Parathyroid adenoma (tissue), 2 donors: ENCODE measurements around the gene ZNF609.
A peak's percentile ranks its signal among the peaks of the same experiment; 100 is the strongest.

Source experiments
- H2AFZ ChIP-seq: fragments of 300-600 bp; sonication (generic); one replicate; pipeline ENCODE4 v1.7.0; 2017; ENCODE audit warnings: antibody characterized with exemption, mild to moderate bottlenecking
- H3K27ac ChIP-seq: fragments of 300-600 bp; sonication (generic); one replicate; pipeline ENCODE4 v1.7.0; 2017
- H3K27me3 ChIP-seq: fragments of 300-600 bp; sonication (generic); one replicate; pipeline ENCODE4 v1.7.0; 2017; ENCODE audit warnings: low read length; ENCODE audit not compliant: control insufficient read depth, insufficient read depth
- H3K36me3 ChIP-seq: fragments of 300-600 bp; sonication (generic); one replicate; pipeline ENCODE4 v1.7.0; 2017; ENCODE audit warnings: low read length; ENCODE audit not compliant: control insufficient read depth, insufficient read depth
- H3K4me1 ChIP-seq: fragments of 300-600 bp; sonication (generic); one replicate; pipeline ENCODE4 v1.7.0; 2017; ENCODE audit warnings: control low read depth
- H3K4me2 ChIP-seq: fragments of 300-600 bp; sonication (generic); one replicate; pipeline ENCODE4 v1.7.0; 2017; ENCODE audit warnings: low read length
- H3K4me3 ChIP-seq: fragments of 300-600 bp; sonication (generic); one replicate; pipeline ENCODE4 v1.7.0; 2017; ENCODE audit warnings: low read depth, low read length
- H3K79me2 ChIP-seq: fragments of 300-600 bp; sonication (generic); one replicate; pipeline ENCODE4 v1.7.0; 2017; ENCODE audit warnings: control low read depth
- H3K9ac ChIP-seq: fragments of 300-600 bp; sonication (generic); one replicate; pipeline ENCODE4 v1.7.0; 2017; ENCODE audit warnings: mild to moderate bottlenecking
- H3K9me3 ChIP-seq: fragments of 300-600 bp; sonication (generic); one replicate; pipeline ENCODE4 v1.7.0; 2017; ENCODE audit warnings: low read length; ENCODE audit not compliant: control insufficient read depth
- CTCF ChIP-seq: fragments of 300-600 bp; sonication (generic); IDR thresholded peaks from one replicate; pipeline ENCODE4 v1.7.0; 2017; ENCODE audit warnings: antibody characterized with exemption, mild to moderate bottlenecking
- donor health status: primary hyperparathyroidism.

ZNF609 gene

GRCh38 chr15:64460206-64460723, at the start of gene ZNF609:
TSS of gene ZNF609 (plus strand) at chr15:64460578. CDS start at chr15:64499420, 38,842 bp downstream.
- Histone ChIP-seq H3K79me2 (peaks cover 10% of the 10 kb centered on the region), H3K36me3 (no peaks in the 10 kb centered on the region), H3K9ac (no peak within 1 kb of the TSS), H2AFZ (peak within 1 kb of the TSS; percentile 83), H3K4me1 (peaks cover 8% of the 10 kb centered on the region), H3K27me3 (no peaks in the 10 kb centered on the region), H3K4me2 (peak within 1 kb of the TSS; percentile 78), H3K27ac (peak within 1 kb of the TSS; percentile 49), H3K4me3 (peak within 1 kb of the TSS; percentile 47), H3K9me3 (no peaks in the 10 kb centered on the region)
- no peak for TF ChIP-seq CTCF

- H3K9ac ChIP-seq = no peak overlapping the region
- H2AFZ ChIP-seq = no peak overlapping the region
- H3K4me3 ChIP-seq = no peak overlapping the region
- no peaks in the 10 kb centered on the region for H3K79me2 ChIP-seq
- no peaks in the 10 kb centered on the region for H3K36me3 ChIP-seq
- no peaks in the 10 kb centered on the region for H3K4me1 ChIP-seq
- H3K27me3 ChIP-seq = no peaks in the 10 kb centered on the region
- no peak for TF ChIP-seq CTCF
- H3K27ac ChIP-seq = no peak overlapping the region
- H3K4me2 ChIP-seq = no peak overlapping the region
- no peaks in the 10 kb centered on the region for H3K9me3 ChIP-seq
Observed at GRCh38 chr15:64412216-64412615, 48.2 kb upstream of the ZNF609 start.

GRCh38 chr15:64422697-64423096, 37.7 kb upstream of the ZNF609 start:
- no peak overlapping the region for H3K4me2 ChIP-seq

GRCh38 chr15:64423970-64424369, 36.4 kb upstream of the ZNF609 start:
- H3K9me3 ChIP-seq = no peaks in the 10 kb centered on the region
- no peaks in the 10 kb centered on the region for H3K36me3 ChIP-seq
- no peaks in the 10 kb centered on the region for H3K4me1 ChIP-seq
- H3K4me3 ChIP-seq = no peak overlapping the region
- H3K79me2 ChIP-seq = no peaks in the 10 kb centered on the region
- no peak overlapping the region for H3K9ac ChIP-seq
- H3K27me3 ChIP-seq = no peaks in the 10 kb centered on the region
- H2AFZ ChIP-seq = no peak overlapping the region
- H3K27ac ChIP-seq = no peak overlapping the region
- H3K4me2 ChIP-seq = no peak overlapping the region
- no peak for TF ChIP-seq CTCF

More at GRCh38 chr15:64422697-64423096, 37.7 kb upstream of the ZNF609 start:
- no peak overlapping the region for H3K9ac ChIP-seq
- TF ChIP-seq CTCF = no peak
- H3K4me1 ChIP-seq = no peaks in the 10 kb centered on the region
- H3K36me3 ChIP-seq = no peaks in the 10 kb centered on the region
- H3K9me3 ChIP-seq = no peaks in the 10 kb centered on the region
- H3K27me3 ChIP-seq = no peaks in the 10 kb centered on the region
- no peak overlapping the region for H2AFZ ChIP-seq
- no peak overlapping the region for H3K27ac ChIP-seq
- H3K4me3 ChIP-seq = no peak overlapping the region
- H3K79me2 ChIP-seq = no peaks in the 10 kb centered on the region

- Histone ChIP-seq H3K27me3 (no peaks in the 10 kb centered on the region), H3K4me1 (no peaks in the 10 kb centered on the region), H3K36me3 (no peaks in the 10 kb centered on the region), H3K9ac (no peak overlapping the region), H3K27ac (no peak overlapping the region), H3K4me3 (no peak overlapping the region), H3K79me2 (no peaks in the 10 kb centered on the region), H3K9me3 (no peaks in the 10 kb centered on the region), H2AFZ (no peak overlapping the region), H3K4me2 (no peak overlapping the region)
- TF ChIP-seq CTCF = no peak
Observed at GRCh38 chr15:64425221-64425620, 35.2 kb upstream of the ZNF609 start.
